ENCODE results near the gene CACNA1C. TPM values are rescaled to one million over a fixed set of nuclear protein-coding genes. Genes with fewer than 3 reads are reported as not detected.

Gene CACNA1C
- total RNA-seq, 1 experiment from 2014 or later = 3.7 TPM

GRCh38 chr12:2248087-2248900, 195.5 kb downstream of the CACNA1C start:
- BruUV-seq (replicated peaks) = no TSS peak
- CTCF ChIA-PET = no interaction called here
- intact Hi-C loops (cut with micrococcal nuclease; ENCODE audit: unreplicated experiment) = no loop called here
- no peak overlapping the region for H3K27ac ChIP-seq (ENCODE audit: low read depth, low read length, poor library complexity, severe bottlenecking)
- no peak overlapping the region for H3K4me3 ChIP-seq (ENCODE audit: low read depth, low read length, poor library complexity, severe bottlenecking)
- H3K4me1 ChIP-seq (ENCODE audit: insufficient read depth, low read length, poor library complexity, severe bottlenecking) = peaks cover 18% of the 10 kb centered on the region
- no peaks in the 10 kb centered on the region for H3K36me3 ChIP-seq (ENCODE audit: insufficient read depth, low read length, poor library complexity, severe bottlenecking)
- TF ChIP-seq EZH2 (IDR thresholded peaks at IDR 0.05; ENCODE audit: borderline replicate concordance, low read depth, low read length, poor library complexity, severe bottlenecking) = no peak
- TF ChIP-seq CTCF (conservative IDR thresholded peaks at IDR 0.05; ENCODE audit: low read depth, low read length) = no peak
- POLR2A ChIA-PET (ENCODE audit: low non-redundant PET) = no interaction called here
- no peak for DNase-seq (ENCODE audit: low spot score)
- no peaks in the 10 kb centered on the region for H3K27me3 ChIP-seq (replicated peaks; ENCODE audit: insufficient read depth, low read depth, low read length, poor library complexity)
- H3K9me3 ChIP-seq (ENCODE audit: low read depth, low read length, poor library complexity, severe bottlenecking) = no peaks in the 10 kb centered on the region

GRCh38 chr12:2248901-2249381, 196.2 kb downstream of the CACNA1C start:
- ChIA-PET CTCF (no interaction called here), POLR2A (ENCODE audit: low non-redundant PET) (no interaction called here)
- peaks cover 16% of the 10 kb centered on the region for H3K4me1 ChIP-seq (ENCODE audit: insufficient read depth, low read length, poor library complexity, severe bottlenecking)
- H3K27ac ChIP-seq (ENCODE audit: low read depth, low read length, poor library complexity, severe bottlenecking) = no peak overlapping the region
- TF ChIP-seq CTCF (conservative IDR thresholded peaks at IDR 0.05; ENCODE audit: low read depth, low read length) (no peak), EZH2 (IDR thresholded peaks at IDR 0.05; ENCODE audit: borderline replicate concordance, low read depth, low read length, poor library complexity, severe bottlenecking) (no peak)
- BruUV-seq (replicated peaks) = no TSS peak
- intact Hi-C loops (cut with micrococcal nuclease; ENCODE audit: unreplicated experiment) = no loop called here
- no peaks in the 10 kb centered on the region for H3K36me3 ChIP-seq (ENCODE audit: insufficient read depth, low read length, poor library complexity, severe bottlenecking)
- H3K9me3 ChIP-seq (ENCODE audit: low read depth, low read length, poor library complexity, severe bottlenecking) = no peaks in the 10 kb centered on the region
- no peaks in the 10 kb centered on the region for H3K27me3 ChIP-seq (replicated peaks; ENCODE audit: insufficient read depth, low read depth, low read length, poor library complexity)
- peak; percentile 26 for DNase-seq (ENCODE audit: low spot score)
- no peak overlapping the region for H3K4me3 ChIP-seq (ENCODE audit: low read depth, low read length, poor library complexity, severe bottlenecking)

GRCh38 chr12:2250797-2251196, 198.0 kb downstream of the CACNA1C start:
- ChIA-PET CTCF (no interaction called here), POLR2A (ENCODE audit: low non-redundant PET) (no interaction called here)
- Histone ChIP-seq H3K27me3 (replicated peaks; ENCODE audit: insufficient read depth, low read depth, low read length, poor library complexity) (no peaks in the 10 kb centered on the region), H3K4me3 (ENCODE audit: low read depth, low read length, poor library complexity, severe bottlenecking) (no peak overlapping the region), H3K4me1 (ENCODE audit: insufficient read depth, low read length, poor library complexity, severe bottlenecking) (peaks cover 8% of the 10 kb centered on the region), H3K9me3 (ENCODE audit: low read depth, low read length, poor library complexity, severe bottlenecking) (no peaks in the 10 kb centered on the region), H3K36me3 (ENCODE audit: insufficient read depth, low read length, poor library complexity, severe bottlenecking) (no peaks in the 10 kb centered on the region), H3K27ac (ENCODE audit: low read depth, low read length, poor library complexity, severe bottlenecking) (no peak overlapping the region)
- intact Hi-C loops (cut with micrococcal nuclease; ENCODE audit: unreplicated experiment) = no loop called here
- BruUV-seq (replicated peaks) = no TSS peak
- DNase-seq (ENCODE audit: low spot score) = no peak
- TF ChIP-seq CTCF (conservative IDR thresholded peaks at IDR 0.05; ENCODE audit: low read depth, low read length) = no peak
- no peak for TF ChIP-seq EZH2 (IDR thresholded peaks at IDR 0.05; ENCODE audit: borderline replicate concordance, low read depth, low read length, poor library complexity, severe bottlenecking)

Measured in A673 (cell line).